Endothelial cell of umbilical vein (primary cell): ENCODE measurements around the gene DNAJC7.

Experiments used
- EZH2 ChIP-seq: IDR thresholded peaks from 2 replicates; pipeline ENCODE4 v1.6.1; 2012; ENCODE audit warnings: borderline replicate concordance, low read depth, mild to moderate bottlenecking, moderate library complexity, low read length, inconsistent platforms; ENCODE audit not compliant: severe bottlenecking
- FOS ChIP-seq: IDR thresholded peaks from 2 replicates; pipeline ENCODE4 v1.6.1; 2011; ENCODE audit warnings: mild to moderate bottlenecking, low read length, moderate library complexity, borderline replicate concordance; ENCODE audit not compliant: insufficient read depth
- MYC ChIP-seq: IDR thresholded peaks from one replicate; pipeline ENCODE4 v1.6.1; 2011; ENCODE audit warnings: mild to moderate bottlenecking, low read depth, low read length
- POLR2A ChIP-seq: IDR thresholded peaks from 2 replicates; pipeline ENCODE4 v1.6.1; 2012; ENCODE audit warnings: low read depth, mild to moderate bottlenecking, control low read depth, low read length
- POLR2AphosphoS5 ChIP-seq: IDR thresholded peaks from 2 replicates; pipeline ENCODE4 v1.6.1; 2012; ENCODE audit warnings: low read depth, mild to moderate bottlenecking, control low read depth, low read length, moderate library complexity; ENCODE audit not compliant: insufficient read depth
- TF ChIP-seq, protein P1 (sequence below), 2 donors: IDR thresholded peaks; 1 replicate in 1 of 2; 2 replicates in 1 of 2; pipeline ENCODE4 v1.5.1; 2011; ENCODE audit warnings: low read length in 2 of 2, mild to moderate bottlenecking in 2 of 2, moderate library complexity in 2 of 2, control low read depth in 1 of 2, inconsistent platforms in 1 of 2, low read depth in 1 of 2; ENCODE audit not compliant: insufficient read depth in 1 of 2; ENCODE audit errors: extremely low read depth in 1 of 2

DNA sequence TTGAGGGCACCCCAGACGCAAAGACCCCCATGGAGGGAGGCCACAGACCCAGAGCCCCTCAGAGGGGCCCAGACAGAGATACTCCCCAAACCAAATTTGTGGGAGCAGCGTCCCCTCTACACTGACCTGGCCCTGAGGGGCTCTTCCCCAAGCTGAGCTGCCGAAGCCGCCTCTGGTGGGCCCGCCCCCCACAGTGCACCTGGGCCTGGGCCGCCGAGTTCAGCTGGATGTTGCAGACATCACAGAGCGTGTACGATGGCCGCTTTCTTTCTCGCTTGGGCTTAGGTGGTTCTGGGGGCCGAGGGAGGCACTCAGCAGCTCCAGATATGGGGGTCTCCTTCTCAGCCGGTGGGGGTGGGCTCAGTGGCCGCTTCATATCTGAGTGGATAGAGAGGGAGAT is 45.4 kb upstream of the DNAJC7 start:
- TF ChIP-seq, protein P1, sequence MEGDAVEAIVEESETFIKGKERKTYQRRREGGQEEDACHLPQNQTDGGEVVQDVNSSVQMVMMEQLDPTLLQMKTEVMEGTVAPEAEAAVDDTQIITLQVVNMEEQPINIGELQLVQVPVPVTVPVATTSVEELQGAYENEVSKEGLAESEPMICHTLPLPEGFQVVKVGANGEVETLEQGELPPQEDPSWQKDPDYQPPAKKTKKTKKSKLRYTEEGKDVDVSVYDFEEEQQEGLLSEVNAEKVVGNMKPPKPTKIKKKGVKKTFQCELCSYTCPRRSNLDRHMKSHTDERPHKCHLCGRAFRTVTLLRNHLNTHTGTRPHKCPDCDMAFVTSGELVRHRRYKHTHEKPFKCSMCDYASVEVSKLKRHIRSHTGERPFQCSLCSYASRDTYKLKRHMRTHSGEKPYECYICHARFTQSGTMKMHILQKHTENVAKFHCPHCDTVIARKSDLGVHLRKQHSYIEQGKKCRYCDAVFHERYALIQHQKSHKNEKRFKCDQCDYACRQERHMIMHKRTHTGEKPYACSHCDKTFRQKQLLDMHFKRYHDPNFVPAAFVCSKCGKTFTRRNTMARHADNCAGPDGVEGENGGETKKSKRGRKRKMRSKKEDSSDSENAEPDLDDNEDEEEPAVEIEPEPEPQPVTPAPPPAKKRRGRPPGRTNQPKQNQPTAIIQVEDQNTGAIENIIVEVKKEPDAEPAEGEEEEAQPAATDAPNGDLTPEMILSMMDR (IDR thresholded peaks at IDR 0.05; ENCODE audit: extremely low read depth in 1 of 2, insufficient read depth in 1 of 2, low read depth in 1 of 2, low read length in 2 of 2), result no peak
- TF ChIP-seq POLR2AphosphoS5, result no peak
- no peak for TF ChIP-seq EZH2
- no peak for TF ChIP-seq MYC
- TF ChIP-seq FOS, result no peak
- no peak for TF ChIP-seq POLR2A
